Femur (tissue), 1 donor: Measurements from ENCODE around the gene CGNL1.

Source experiments
- DNase-seq: peaks from one replicate; pipeline ENCODE4 v3.0.0-alpha.2; 2017

The CGNL1 gene

GRCh38 chr15:57388464-57388863, 12.2 kb downstream of the CGNL1 start:
- DNase-seq: no peak

GRCh38 chr15:57389991-57390390, 13.7 kb downstream of the CGNL1 start:
- no peak for DNase-seq

GRCh38 chr15:57390583-57390982, 14.3 kb downstream of the CGNL1 start:
- DNase-seq: no peak

DNA sequence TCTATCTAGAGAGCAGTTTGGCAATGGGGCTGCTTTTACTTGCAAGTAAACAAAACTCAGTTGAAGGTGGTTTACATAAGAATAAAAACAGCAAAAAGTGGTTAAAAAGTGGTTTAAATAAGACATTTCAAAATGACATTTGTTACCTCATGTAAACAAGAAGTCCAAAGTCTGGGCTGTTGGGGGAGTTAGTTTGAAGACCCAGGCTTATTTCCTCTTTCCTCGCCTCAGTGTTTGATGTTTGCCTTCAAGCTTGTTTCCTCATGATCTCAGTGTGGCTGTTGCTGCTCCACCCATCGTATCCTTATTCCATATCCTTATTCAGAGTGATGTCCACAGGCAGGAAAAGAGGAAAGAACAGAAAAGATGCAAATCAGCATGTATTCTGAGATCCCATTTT, 15.2 kb downstream of the CGNL1 start:
- DNase-seq: no peak

DNA sequence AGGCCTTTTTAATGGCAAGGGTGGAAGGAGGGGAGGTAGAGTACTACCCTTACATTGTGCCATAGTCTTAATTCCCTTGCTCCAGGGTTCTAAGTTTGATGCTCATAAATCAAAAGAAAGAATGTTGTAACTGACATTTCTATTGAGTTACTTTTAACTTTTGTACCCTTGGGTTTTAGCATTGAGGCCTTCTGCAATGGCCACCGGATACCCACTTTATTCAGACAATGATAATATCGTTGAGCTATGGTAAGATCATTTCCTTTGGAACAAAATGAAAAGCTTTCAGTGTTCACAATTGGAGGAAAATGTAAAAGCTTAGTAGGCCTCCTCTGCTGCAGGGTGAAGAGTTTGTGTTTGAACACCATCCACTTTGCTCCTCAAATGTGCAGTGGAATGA, 16.8 kb downstream of the CGNL1 start:
- DNase-seq: no peak

GRCh38 chr15:57395292-57395691, 19.0 kb downstream of the CGNL1 start:
- DNase-seq: no peak

DNA sequence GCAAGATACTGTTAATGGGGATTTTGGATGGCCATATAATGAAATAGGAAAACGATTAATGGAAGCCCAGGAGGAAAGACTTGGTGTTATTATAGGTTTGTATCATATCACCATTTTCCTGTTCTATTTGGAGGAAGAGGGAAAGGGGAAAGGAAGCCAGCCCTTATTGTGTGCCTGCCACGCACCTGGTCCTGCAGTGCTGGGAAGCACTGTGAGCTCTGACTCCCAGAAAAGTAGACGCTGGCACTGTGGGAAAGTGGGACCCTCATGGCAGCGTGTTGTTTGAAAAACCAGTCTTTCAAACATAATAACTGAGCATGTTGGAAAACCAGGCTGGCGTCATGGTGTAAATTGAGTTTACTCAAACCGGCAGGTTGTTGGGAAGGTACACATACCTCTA, 22.0 kb downstream of the CGNL1 start:
- DNase-seq: no peak

DNA sequence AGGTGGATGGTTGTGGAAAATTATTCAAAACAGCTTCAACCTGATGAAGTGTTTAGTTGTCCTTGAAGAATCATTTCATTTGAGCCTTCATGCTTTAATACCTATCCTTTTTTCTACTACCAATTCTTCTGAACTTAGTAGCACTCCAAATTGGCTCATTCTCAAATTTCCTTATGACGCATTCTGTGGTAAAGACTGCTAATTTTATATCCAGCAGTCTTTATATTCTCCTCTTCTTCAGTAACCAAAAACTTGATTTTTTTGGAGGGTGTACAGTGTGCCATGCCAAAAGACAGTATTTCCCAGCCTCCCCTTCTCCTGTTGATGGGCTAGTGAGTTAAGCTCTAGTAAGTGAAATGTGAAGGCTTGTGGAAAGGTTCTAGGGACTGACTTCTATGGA, 25.2 kb downstream of the CGNL1 start:
- no peak for DNase-seq

DNA sequence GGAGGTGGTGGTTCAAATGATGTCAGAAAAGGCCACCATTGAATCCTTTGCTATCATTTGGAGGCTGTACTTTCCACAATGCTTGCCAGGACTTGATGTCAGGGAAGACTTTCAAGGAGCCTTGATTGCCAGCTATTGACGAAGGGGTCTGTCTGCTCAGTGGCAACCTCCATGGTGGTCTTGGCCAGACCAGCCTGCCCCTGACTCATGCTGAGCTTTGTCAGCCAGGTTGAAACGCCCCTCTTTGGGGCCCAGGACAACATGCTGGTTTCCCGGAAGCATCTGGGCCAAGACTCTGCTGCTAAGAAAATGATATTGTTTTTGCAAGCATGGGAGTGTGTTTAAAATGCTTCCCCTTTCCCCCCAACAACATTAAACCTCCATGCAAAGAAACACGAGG, 26.7 kb downstream of the CGNL1 start:
- DNase-seq: peak; percentile 84

DNA sequence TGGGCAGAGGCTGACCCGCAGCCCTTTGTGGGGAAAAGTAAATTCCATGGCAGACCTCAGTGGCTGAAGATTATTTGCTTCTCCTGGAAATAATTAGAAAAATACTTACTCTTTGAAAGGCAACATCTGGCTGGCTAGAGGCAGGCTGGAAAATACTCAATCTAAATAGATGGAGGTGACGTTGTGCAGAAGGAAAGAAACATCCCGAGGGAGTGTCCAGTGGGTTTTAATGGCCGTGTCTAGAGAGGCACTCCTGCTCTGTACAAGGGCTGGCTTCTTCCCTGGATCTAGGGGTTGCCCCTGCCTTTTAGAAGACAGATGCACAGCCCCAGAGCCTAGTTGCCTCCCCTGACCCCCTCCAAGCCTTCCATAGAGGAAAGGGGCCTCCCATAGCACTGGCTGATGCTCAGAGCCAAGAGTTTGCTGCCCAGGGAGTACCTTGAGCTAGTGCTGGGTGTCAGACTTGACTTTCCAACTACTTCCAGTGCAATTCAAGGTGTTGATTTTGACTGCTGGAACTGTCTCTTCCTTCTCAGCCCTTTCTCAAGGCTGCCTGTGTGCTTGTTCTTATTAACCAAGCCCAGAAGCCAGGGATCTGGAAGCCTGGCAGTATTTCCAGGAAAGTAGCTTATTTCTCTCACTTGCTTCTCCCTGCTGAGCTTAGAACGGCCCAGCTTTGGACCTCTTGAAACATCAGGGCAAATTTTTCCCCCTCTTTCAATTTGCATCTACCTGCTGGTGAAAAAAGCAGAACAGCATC, 27.4 kb downstream of the CGNL1 start:
- peak; percentile 67 for DNase-seq

DNA sequence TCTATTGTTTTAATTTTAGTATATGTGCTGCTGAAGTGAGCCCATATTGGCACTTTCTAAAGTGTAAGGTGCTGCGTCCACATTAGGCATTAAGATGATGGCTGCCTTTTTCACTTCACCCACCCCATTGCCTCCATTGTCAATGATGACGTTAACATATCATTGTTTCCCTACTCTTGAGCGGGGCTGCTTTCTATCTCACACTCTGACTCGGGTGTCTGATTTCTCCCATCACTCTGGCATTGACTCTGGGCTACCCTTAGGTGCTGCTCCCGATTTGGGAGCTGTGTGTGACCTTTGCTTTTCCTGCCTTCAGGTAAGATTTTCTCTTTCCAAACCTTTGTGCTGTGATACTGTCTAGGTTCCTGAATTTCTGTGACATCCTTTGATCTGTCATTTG, 28.8 kb downstream of the CGNL1 start:
- DNase-seq: no peak

DNA sequence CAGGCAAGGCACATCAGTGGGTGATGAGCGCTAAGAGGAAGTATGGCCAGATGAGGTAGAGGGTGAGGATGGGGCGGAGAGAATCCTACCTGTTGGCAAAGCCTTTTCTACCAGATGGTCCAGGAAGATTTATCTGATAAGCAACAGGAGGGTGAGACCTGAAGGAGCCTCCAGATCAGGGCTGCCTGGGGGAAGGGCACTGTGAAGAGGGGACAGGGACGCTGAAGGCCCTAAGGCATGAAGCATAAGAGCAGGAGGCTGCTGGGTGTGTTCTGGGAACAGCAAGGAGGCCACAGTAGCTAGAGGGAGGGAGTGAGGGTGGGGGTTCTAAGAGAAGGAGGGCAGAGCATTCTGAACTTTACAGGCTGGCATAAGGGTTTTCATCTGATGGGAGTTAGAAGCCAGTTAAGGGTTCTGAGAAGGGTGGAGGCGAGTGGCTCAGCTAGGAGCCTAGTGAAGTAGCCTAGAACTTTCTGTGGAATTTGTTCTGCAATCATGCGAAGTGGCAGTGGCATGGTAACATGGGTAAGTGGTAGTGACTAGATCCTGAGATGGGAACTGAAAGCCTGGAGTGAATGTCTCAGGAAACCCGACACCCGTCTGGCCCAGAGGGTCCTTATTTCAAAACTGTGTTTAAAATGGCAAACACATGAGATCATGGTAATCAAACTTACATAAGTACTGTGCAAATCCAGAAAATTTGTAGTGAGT, 29.9 kb downstream of the CGNL1 start:
- no peak for DNase-seq

DNA sequence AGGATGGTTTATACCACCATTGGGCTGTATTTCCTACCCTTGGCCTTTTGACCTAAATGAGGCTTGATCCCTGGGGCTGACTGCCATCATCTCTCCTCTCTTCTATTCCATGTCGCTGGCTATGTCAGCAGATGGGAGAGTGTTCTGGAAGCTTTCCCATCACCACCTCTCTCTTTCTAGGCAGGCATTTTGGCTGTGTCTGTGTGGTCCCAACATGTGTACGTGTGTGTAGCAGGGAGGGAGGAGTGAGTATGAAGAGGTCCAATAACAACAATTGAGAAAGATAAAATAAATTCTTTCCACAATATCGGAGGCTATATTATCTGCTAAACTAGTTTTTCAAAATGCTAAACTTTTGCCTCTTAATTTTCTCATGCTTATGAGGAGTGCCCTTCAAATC, 34.1 kb downstream of the CGNL1 start:
- no peak for DNase-seq

DNA sequence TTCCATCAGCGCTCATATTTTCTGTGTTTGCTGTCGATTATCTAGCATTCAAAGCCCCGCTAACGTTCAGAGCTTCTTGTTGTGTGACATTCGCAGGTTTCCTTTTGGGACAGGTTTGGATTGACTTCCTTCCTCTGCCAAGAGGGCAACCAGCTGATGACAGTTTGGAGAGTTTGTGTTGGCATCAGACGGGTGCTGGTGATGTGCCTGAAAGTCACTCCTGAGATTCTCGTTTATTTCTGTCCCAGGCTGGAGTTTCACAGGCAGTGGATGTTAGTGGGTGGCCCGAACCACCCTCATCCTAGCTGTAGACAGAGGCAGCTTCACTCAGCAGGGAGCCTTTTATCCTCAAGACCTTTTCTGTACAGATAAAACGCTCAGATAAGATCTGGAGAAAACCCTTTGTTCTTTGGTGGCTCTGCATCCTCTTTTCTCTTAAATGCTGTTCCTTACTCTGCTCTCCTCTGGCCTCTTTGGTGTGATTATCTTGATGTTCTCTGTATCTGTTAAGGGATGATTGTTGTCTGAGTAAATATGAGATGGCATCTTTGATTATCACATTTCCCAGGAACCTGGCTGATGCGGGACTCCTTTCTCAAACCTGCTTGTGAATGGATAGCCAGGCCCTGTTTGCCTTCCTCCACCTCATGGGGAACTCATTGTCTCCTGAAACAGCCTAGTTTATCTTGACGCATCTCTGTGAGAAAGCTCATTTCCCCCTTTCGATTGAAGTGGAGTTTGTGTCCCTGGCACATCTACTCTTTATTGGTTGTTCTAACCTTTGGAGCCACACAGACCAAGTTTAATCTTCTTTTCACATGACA, 35.9 kb downstream of the CGNL1 start:
- no peak for DNase-seq

- no peak for DNase-seq
Measured at GRCh38 chr15:57415602-57416001, 39.3 kb downstream of the CGNL1 start.

GRCh38 chr15:57418635-57419034, 42.3 kb downstream of the CGNL1 start:
- no peak for DNase-seq

DNA sequence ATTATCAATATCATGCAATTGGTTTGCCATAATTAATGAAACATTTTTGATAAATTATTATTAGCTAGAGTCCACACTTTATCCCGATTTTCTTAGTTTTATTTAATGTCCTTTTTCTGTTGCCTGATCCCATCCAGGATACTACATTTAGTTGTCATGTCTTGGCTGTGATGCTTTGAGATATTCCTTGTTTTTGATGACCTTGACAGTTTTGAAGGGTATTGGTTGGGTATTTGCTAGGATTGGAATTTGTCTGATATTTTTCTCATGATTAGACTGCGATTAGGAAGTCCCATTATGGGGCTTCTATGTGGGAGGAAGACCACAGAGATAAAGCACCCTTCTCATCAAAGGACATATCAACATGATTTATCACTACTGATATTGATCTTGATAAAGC, 43.0 kb downstream of the CGNL1 start:
- no peak for DNase-seq

- no peak for DNase-seq
Measured at GRCh38 chr15:57421110-57421509, 44.8 kb downstream of the CGNL1 start.

DNA sequence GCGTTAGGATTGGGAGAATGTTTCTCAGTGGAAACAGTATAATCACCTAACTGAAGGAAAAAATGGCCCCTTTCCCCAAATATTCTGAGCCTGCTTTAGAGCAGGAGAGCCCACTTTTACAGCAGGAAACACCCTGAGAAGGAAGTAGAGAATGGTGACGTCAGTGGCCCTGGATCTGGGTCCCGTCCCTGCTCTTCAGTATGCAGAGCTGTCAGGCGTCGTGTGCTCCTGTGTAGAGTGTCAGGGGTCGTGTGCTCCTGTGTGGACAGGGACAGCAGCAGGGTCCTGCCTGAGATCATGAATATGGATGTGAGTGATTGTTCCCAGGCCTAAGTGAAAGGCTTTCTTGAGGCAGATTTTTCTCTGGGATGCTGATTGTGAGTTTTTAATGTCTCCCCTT, 45.2 kb downstream of the CGNL1 start:
- DNase-seq: no peak

GRCh38 chr15:57422113-57422754, 45.9 kb downstream of the CGNL1 start:
- DNase-seq: no peak

DNA sequence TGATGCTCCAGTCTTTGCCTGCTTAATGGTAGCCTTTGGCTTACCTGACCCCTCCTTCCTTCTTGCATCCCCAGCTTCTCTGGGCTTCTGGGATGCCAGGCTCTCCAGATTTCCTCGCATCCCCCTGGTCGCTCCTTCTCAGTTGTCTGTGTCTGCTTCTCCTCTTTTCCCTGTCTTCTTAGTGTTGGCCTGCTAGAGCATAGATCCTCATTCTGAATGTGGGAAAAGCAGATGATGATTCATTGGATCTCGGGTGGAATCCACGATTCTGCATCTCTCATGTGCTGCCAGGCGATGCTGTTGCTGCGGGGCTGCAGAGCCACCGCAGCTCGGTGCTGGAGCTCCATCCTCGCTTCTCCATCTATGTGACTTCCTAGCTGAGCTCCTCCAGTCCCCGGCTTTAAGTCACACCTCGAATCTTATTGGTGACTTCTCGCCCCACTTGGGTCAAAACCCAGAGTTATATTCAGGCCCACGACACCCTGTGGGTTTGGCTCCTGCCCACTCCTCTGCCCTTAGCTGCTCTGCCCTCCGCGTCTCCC, 47.4 kb downstream of the CGNL1 start:
- no peak for DNase-seq

DNA sequence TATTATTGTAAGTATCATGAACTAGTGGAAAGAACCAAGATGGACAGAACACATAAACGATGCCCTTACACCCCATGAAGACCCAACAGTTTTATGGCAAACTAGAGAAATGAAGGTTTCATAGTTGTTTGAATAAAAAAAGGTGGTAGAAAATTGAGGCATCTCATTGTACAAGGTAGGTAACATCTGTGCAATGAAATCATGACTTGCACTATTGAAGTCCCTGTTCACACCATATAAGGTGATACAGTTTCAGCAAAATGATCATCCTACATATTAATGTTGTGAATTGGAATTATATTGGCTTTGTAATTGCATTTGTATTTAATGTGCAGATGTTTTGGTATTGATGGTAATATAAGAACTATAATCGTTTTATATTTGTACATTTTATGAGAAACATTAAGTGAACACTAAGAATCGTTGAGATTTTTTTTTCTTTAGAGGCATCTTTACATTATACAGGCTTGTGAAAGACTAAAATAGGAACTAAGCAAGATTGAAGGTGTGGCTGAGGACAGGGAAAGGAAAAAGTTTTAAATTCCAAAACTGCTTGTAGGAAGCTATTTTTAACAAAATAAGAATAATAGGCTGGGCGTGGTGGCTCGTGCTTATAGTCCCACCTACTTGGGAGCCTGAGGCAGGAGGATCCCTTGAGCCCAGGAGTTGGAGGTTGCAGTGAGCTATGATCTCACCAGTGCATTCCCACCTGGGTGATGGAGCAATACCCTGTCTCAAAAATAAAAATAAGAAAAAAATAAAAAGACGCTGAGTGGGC, 48.5 kb downstream of the CGNL1 start:
- no peak for DNase-seq
